Inflammatory macrophage (primary cell): ENCODE results near the gene ELF1.
A peak's percentile ranks its signal among the peaks of the same experiment; 100 is the strongest.

ENCODE experiments used
- DNase-seq, 2 donors: peaks; one replicate each; pipeline ENCODE4 v3.0.0-alpha.2; 2020 to 2022

Gene ELF1

GRCh38 chr13:41006306-41006705 is 12.8 kb downstream of the ELF1 start:
- DNase-seq = no peak

- no peak for DNase-seq
Observed at GRCh38 chr13:41005704-41006103, 13.4 kb downstream of the ELF1 start.

GRCh38 chr13:41004875-41005693 is 14.0 kb downstream of the ELF1 start:
- peak in 1 of 2 donors; percentile 14 for DNase-seq

GRCh38 chr13:41002606-41003005 is 16.5 kb downstream of the ELF1 start:
- no peak for DNase-seq

GRCh38 chr13:41001695-41002094 is 17.4 kb downstream of the ELF1 start:
- DNase-seq = no peak

- no peak for DNase-seq
Observed at GRCh38 chr13:40999416-40999815, 19.7 kb downstream of the ELF1 start.

- peak; percentile 71 to 77 for DNase-seq
Observed at GRCh38 chr13:40996426-40997092, 22.6 kb downstream of the ELF1 start.

GRCh38 chr13:40995997-40996396 is 23.1 kb downstream of the ELF1 start:
- no peak for DNase-seq

- no peak for DNase-seq
Observed at GRCh38 chr13:40994581-40995230, 24.4 kb downstream of the ELF1 start.

- no peak for DNase-seq
Observed at GRCh38 chr13:40993987-40994386, 25.1 kb downstream of the ELF1 start.

GRCh38 chr13:40992678-40993518 is 26.2 kb downstream of the ELF1 start:
- DNase-seq = no peak

GRCh38 chr13:40987606-40988280 is 31.4 kb downstream of the ELF1 start:
- no peak for DNase-seq

- no peak for DNase-seq
Observed at GRCh38 chr13:40986101-40986856, 32.8 kb downstream of the ELF1 start.

- no peak for DNase-seq
Observed at GRCh38 chr13:40985381-40986100, 33.6 kb downstream of the ELF1 start.

- no peak for DNase-seq
Observed at GRCh38 chr13:40984668-40985366, 34.3 kb downstream of the ELF1 start.

GRCh38 chr13:40983725-40984667 is 35.1 kb downstream of the ELF1 start:
- no peak for DNase-seq

- no peak for DNase-seq
Observed at GRCh38 chr13:40983259-40983658, 35.9 kb downstream of the ELF1 start.

GRCh38 chr13:40982772-40983171 is 36.3 kb downstream of the ELF1 start:
- peak; percentile 71 to 81 for DNase-seq

- DNase-seq = no peak
Observed at GRCh38 chr13:40981949-40982348, 37.2 kb downstream of the ELF1 start.
